Stimulated activated CD8-positive, alpha-beta memory T cell treated with anti-CD3 and anti-CD28 coated beads, Interleukin-12 subunit alpha, Interleukin-12 subunit beta, amount 100 ng/mL, for 1 hour (primary cell): ENCODE data around the gene HMGCLL1.

Experiments used
- DNase-seq: peaks from one replicate; pipeline ENCODE4 v3.0.0-alpha.2; 2020; ENCODE audit warnings: low read depth

HMGCLL1 gene

DNA sequence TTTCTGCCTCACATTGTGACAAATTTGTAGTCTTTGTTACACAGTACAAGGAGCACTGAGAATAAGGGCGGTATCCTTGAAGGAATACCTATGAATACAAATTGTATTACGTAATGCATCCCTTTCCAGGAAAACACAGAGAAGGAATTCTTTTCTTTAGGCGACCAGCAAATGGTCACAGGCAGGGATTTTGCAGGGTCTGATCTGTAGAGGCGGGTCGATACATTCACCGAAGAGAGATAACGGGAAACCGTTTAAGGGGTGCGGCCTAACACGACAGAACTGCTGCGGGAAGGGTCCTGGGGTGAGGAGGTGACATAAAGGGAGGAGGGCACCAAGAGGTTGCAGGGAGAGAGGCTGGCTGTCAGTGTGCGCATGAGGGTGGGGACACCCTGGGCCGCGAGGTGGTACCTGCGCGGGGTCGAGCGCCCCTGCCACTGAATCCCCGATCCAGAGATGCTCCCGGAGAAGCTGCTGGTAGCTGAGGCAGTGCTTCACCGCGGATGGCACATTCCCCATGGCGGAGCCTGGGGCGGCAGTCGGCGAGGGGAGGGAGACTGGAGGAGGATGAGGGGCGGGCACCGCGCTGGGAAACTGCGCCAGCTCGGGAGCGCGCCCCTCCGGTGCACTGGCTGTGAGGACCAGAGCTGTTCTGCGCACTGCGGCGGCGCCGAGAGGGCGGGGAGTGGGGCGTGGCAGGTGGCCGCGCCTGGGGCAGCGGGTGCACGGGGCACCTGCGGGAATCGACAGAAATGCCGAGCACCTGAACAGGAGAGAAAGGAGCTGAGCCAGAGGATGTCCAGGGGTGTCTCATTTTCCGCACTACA lies at the start of gene HMGCLL1:
Gene HMGCLL1 (minus strand): TSS at position 656 of the 827 bp plus-strand sequence. CDS start 137 bp downstream, at position 519.
- DNase-seq: no peak

DNA sequence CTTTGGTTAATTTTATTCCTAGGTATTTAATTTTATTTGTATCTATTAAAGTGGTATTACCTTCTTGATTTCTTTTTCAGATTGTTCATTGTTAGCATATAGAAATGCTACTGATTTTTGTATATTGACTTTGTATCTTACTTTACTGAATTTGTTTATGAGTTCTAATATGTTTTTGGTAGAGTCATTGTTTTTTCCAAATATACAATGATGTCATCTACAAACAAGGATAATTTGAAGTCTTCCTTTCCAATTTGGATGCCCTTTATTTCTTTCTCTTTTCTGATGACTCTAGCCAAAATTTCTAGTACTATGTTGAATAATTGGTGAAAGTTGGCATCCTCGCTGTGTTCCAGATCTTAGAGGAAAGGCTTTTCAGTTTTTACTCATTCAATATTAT lies 43.0 kb upstream of the HMGCLL1 start:
- DNase-seq: no peak

DNA sequence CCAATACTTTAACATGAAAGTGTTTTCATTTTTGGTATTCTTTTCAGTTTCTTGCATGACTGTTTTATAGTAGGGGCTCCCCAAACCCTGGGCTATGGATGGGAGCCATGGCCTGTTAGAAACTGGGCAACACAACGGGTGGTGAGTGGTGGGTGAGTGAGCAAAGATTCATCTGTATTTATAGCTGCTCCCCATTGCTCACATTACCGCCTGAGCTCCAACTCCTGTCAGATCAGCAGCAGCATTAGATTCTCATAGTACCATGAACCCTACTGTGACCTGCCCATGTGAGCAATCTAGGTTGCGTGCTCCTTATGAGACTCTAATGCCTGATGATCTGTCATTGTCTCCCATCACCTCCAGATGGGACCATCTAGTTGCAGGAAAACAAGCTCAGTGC lies 42.3 kb upstream of the HMGCLL1 start:
- DNase-seq: no peak

DNA sequence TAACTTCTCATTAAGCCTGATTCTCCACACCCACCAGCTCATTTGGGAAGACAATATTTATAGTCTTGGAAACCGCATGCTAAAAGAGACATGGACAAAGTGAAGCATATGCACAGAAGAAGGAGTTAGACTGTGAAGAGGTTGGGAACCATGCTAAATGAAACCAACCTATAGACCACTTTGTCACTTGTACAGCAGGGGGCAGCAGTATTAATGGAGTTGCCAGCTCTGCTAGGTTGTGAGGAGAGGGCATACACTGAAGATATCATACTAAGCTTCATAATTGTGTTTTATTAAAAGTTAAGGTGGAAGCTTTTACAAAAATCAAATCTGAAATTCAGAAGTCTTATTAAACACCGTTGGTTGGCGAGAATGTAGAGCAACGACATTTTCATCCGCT lies 38.3 kb upstream of the HMGCLL1 start:
- no peak for DNase-seq

DNA sequence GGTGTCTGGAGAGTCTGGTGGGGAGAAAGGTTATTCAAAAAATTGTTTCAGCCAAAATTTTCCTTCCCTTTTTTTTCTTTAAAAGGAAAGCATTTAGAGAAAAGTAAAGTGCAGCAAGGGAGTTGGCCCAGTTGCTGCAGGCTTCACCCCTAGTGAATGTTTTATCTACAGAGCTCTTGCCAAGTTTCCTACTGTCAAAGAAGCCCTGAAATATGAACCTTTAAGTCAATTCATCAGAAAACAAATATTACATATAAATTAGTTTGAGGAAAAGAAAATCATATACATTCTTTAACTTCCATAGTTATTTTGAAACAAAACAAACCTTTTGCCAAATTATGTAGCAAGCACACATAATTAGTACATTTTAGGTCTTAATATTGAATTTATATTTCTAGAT lies 25.0 kb upstream of the HMGCLL1 start:
- no peak for DNase-seq

DNA sequence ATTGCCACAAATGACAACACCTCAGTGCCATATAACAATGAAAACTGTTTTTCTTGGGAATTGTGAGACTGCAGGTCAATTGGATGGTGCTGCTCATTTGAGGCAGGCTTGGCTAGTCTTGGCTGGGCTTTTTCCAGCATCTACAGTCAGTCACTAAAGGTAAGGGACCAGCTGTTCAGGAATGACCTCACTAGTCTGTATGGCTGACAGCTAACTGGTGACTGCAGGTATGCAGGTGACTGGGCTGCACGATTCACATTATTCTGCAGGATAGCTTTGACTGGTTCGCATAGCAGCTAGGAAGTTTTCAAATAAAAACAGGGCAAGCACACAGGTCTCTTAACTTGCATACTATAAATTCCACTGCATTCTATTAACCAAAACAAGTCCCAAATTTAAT lies 22.1 kb upstream of the HMGCLL1 start:
- DNase-seq: no peak

DNA sequence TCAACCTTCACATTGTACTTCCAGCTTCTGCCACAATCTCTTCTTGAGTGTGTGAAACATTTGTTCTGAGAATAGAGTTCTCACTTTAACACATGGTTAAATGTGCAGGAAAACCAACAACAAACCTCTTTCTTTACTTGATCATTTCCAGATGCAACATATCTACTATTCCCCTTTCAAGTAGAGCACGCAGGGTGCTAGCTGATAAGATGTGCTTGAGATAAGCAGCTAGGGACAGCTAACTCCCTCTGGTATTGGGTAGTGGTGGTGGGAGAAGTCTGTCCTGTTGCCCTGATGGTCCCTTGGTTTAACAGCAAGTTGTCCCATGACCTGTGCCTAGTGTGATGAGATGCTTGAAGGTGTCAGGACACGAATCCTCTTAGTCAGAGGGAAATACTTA lies 15.4 kb upstream of the HMGCLL1 start:
- no peak for DNase-seq

DNA sequence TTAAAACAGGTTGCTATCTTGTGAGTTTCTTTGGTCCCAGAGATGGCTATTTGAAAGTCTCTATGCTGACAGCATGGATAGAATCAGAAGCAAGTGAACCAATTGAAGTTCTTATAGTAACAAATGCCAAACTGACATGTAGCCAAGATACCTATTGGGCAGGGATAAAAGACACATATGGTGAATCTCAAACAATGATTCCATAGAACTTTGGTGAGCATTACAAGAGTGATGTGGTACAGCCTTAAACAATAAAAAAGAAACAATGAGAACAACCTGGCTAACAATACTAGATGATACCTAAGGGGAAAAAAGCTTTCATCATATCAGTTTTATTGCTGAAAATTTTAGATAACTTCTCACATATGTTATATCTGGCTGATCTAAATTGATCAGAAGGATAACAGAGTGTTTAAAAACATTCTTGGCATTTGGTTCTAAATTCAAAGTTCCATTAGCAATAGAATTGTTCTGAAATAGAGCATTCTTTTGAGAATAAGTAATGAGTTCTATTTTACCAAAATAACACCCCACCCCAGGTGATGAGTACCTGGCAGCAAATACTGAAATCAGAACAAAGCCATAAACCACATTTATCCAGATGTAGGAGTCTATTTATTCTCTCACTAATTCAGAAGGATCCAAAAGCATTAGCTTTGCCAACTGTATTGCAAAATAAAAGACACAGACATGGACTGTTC lies 5.8 kb upstream of the HMGCLL1 start:
- no peak for DNase-seq

DNA sequence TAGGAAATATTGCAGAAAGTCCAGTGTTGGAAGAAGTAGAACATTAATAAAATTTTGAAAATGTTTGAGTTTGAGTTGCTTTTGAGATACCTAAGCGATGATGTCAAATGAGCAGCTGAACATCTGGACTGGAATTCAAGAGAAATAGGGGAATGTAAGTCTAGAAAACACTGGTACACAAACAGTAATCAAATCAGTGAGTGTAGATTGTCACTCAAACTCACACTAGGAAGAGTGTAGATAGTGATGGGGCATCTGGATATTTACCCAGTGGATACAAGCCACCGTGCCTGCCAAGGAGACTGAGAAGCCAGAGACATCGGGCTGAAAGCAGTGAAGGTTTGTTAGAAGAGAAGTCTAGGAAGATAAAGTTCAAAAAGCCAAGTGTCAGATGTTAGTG lies 2.2 kb downstream of the HMGCLL1 start:
- DNase-seq: no peak

DNA sequence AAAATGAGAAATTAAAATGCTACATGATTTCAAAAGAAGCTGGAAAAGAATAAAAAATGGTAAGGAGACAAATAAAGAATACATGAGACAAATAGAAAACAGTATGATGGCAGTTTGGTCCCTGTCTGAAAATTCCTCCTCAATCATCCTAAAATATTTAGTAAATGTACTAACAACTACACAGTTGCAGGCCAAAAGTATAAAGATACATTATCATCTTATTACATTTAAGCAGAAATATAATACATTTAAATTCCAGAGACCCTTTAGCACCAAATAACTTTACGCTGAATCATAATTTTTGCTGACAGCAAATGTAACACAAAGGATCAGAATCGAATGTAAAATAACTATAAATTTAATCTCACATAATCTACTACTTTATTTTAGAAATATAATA lies 4.4 kb downstream of the HMGCLL1 start:
- no peak for DNase-seq

DNA sequence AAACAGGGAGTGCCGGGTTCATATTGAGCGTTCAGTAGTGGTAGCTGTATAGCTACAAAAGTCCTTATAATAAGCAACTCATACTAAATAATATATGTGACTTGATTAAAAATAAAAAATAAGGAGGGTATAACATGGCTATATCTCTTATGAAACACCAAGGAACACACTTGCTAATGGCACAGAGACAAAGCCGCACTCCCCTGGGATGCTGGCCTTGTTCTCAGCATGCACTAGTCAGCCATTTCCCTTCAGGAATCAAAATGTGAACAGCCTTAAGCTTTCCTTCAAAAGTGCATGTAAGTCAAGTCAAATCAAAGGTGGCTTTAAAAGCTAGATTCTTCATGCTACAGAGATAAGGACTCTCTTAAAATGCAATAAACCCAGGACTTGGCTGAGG lies 9.4 kb downstream of the HMGCLL1 start:
- DNase-seq: no peak

DNA sequence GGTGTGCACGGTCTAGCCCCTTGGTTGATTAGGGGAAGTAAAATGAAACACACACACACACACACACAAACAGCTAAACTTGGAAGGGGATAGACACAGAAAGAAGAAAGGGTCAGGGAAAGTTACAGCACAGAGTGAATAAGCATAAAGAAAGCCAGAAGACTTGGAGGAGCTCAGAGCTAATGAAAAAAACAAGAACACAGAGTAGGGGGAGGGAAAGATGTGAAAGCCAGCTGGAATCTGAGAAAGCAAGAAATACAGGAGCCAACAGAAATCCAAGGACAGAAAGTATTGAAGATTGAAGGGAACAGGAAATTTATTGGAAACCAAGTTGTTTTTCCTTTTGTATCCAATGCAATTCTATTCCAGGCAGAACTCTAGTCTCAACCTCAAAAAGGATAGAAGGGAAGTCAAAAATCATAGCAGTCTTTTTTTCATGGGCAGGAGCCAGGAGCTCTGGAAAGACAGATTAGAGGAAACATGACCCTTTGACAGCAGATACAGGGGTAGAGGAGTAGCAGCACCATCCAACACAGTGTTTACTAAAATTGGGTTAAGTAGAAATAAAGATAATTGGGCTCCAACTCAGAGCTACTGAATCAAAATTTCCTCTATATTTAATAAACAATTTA lies 10.1 kb downstream of the HMGCLL1 start:
- DNase-seq: no peak

DNA sequence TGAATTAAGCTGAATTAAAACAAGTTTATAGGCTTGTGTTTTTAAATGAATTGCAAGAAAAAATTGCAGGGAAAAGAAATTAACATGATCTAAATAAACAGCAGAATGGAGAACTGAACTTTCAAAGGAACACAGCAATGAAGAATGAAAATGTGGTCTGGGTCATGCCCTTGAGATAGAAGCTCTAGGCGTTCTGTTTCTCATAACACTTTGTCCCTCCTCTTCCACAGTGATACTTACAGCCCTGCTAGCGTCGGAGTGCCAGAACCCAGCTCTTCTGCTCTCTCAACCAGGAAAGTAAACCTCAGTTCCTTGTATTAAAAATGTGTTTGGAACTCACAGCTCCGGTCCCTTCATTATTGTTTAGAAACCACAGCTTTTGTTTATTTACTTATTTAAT lies 11.4 kb downstream of the HMGCLL1 start:
- DNase-seq: no peak

DNA sequence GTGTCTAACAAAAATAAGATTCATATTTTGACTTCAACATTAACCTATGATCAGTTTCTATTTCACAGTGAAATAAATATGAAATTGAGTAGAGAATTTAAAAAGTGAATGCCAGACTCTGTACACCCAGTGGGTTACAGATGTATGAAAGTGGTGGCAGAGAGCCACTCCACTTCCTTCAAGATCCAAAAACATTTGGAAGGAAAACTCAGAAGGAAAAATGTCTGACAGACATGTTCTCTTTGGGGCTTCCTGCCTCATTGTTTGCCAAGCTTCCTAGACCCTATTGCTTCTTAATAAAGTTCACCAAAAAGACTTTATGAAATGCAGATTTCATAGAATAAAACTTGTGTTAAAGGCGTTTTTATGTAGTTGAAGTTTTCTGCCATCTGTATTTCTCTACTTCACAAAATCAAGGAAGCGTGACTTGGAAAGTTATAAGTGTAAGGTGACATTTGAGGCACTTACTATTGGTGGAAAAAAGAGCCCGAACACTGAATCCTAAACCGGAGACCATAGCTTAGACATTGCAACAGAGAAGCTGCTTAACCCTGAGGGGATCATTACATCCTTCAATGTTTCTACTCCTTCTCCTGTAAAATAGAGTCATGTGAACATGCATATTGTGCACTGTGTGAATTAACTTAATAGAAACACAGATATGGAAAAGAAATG lies 12.8 kb downstream of the HMGCLL1 start:
- no peak for DNase-seq

DNA sequence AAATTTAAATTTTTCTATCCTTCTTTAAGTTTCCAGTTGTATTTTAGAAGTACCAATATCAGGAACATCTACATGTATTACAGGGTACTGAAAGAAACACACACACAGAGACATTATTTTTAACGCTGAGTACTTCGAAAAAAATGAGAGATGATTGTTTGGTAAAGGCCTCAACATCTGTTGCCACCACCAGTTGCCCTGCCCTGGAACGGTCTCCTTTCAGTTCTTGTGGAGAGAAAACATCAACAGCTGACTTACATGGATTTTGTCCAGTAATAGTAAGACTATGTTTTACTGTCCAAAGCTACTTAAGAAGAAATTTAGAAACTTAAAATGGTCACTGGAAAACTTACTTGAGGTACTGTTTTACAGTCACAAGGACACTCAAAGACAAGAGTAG lies 16.7 kb downstream of the HMGCLL1 start:
- DNase-seq: no peak

DNA sequence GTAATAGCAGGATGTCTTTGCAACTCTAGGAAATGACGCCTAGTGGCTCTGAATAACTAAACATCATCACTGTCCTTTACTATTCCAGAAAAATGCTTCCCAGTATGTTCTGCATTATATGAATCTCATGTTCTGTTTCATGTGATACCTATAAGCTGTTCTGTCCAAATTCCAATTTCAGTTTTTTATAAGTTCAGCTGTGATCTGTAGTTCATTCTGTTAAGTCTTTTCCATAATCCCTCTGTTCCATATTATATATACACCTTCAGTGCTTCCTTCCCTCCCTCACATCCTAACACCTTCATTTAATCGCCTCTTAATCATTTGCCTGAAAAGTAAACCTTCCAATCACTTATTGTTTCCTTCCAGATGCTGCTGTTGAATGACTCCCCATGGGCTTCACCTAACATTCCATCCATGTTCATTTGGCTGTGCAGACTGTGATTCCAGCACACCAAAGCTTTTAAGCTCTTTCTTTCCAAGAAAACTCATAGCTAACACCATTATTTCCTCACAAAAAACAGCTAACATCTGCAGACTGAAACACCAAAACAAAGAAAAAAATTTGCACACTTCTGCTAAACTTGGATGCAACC lies 18.6 kb downstream of the HMGCLL1 start:
- no peak for DNase-seq

DNA sequence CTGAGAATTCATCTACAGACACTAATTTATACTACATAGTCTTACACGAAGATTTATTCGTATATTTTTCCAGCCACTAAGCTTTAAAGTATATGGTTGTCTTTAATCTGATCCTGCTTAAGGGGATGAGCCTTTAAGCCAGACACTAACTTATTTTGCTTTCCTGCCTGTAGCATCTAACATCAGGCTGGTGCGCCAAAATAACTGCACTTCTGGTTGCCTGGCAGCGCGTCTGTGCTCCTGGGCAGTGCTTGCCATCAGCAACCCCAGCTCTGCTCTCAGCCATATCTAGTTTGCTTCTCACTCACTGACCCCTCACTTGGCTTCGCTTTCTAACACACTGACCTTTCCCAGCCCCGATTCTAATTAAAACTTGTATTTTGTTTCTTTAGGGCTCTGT lies 21.8 kb downstream of the HMGCLL1 start:
- no peak for DNase-seq

DNA sequence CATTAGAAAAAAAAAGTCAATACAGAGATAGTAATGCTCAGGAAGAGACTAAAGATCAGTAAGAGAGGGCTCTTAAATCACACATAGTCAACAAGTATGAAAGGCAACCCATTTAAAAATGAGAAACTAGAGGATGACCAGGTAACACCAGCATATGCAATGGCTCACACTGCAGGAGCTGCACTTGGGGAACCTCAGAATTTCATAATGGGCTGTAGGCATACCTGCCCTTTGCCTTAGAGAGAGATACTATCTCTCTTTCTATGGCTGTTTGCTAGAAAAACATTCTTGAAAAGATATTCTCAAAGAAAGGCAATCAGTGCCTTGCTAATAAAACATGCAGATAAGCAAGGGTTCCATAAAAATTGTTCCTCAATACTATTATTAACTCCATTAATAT lies 33.2 kb downstream of the HMGCLL1 start:
- no peak for DNase-seq

DNA sequence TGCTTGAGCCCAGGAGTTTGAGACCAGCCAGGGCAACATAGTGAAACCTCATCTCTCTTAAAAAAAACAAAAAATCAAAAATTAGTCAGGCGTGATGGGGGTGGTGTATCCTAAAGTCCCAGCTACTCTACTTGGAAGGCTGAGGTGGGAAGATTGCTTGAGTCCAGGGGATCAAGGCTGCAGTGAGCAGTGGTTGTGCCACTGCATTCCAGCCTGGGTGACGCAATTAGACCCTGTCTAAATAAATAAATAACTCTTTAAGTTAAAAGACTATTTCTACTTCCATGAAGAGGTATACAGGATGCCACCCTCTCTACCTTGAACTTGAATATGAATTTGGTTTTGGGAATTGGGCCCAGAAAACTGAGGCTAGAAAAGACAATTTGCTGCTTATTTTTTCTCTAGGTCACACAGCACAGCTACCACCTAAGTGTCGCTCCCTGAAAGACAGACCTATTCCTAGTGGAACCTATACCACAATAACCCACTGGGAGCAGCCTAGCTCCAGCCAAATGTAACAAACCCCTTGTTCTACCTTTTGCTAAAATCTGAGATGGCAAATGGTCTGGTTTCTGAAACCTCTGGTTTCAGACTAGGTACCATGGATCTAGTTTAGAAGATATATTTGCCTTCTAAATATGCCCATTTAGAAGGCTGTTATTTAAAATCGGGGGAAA lies 35.2 kb downstream of the HMGCLL1 start:
- no peak for DNase-seq

DNA sequence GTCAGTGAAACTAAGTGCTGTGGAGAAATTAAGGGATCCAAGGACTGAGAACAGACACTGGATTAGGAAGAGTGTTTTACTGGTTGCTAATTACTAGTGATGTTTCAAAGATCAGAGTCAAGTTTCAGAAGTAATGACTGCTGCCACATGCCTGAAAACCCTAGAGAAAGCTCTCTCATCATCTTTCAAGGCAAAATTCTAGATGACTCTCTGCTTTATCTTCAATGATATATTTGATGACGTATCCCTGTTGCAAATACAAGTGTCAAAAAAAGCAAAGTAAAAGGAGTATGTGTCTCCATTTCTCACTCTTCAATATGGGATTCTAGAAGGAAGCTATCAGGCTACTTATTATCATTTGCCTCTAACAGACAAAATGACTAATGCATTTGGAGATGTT lies 38.0 kb downstream of the HMGCLL1 start:
- no peak for DNase-seq

DNA sequence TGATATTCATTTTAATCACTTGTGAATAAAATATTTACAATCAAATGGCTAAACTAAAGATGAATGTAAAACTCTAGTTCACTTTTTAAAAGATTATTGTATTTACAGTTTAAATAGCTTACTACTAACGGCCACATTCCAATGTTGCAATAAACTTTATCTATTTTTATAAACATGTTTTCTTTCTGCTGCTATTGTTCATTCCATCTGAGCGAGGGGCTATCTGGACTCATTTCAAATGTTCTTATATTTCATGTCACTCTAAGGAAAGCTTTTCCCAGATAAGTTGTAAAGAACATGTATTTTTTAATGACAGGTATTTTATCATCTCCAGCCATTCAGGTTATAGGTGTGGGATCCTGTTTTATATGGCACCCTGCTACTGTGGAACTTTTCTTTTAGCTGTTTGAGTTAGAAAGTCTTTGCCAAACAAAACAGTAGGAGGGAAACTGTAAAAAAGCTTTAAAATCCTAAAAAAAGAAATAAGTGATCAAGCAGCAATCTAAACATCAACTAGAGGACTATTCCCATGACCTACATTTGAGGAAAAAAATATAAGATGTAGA lies 42.5 kb downstream of the HMGCLL1 start:
- DNase-seq: no peak
